RWPE1 (cell line): ENCODE measurements around the gene CBX8.
"Not testable (repeated sequence)": the region's sequence is repeated elsewhere in the genome, so short reads cannot be mapped to it uniquely, and the experiment has no call there.

Experiments
- CTCF ChIA-PET: fragments of 350-600 bp; sonication (Branson Sonifier 250); formaldehyde crosslinking; extraction: SDS; loops from one replicate; lab custom pipeline; 2021; lab: Yijun Ruan, JAX
- POLR2A ChIA-PET: fragments of 400-600 bp; formaldehyde crosslinking; extraction: SDS; loops from one replicate; lab custom pipeline; 2020; ENCODE audit warnings: antibody characterized with exemption; ENCODE audit not compliant: low non-redundant PET; lab: Yijun Ruan, JAX
- DNase-seq: peaks from one replicate; pipeline ENCODE4 v3.0.0; 2012; ENCODE audit warnings: low spot score
- H3K27ac ChIP-seq: fragments of 450-650 bp; 2 replicates; pipeline ENCODE4 v1.5.1; 2017
- CTCF ChIP-seq: fragments of 450-650 bp; conservative IDR thresholded peaks from 2 replicates; pipeline ENCODE4 v1.5.1; 2017; ENCODE audit warnings: low read depth, mild to moderate bottlenecking

Gene CBX8

GRCh38 chr17:79758271-79758670 lies 38.6 kb downstream of the CBX8 start:
- ChIA-PET POLR2A (no interaction called here), CTCF (interaction anchor here (0.6 to 1.1 kb wide), 3 partner anchors 12 to 242 kb away, joined by 3 to 5 read pairs (median 3); no protein-coding TSS in a partner anchor)
- no peak for DNase-seq
- H3K27ac ChIP-seq, result no peak overlapping the region
- TF ChIP-seq CTCF, result no peak

DNA sequence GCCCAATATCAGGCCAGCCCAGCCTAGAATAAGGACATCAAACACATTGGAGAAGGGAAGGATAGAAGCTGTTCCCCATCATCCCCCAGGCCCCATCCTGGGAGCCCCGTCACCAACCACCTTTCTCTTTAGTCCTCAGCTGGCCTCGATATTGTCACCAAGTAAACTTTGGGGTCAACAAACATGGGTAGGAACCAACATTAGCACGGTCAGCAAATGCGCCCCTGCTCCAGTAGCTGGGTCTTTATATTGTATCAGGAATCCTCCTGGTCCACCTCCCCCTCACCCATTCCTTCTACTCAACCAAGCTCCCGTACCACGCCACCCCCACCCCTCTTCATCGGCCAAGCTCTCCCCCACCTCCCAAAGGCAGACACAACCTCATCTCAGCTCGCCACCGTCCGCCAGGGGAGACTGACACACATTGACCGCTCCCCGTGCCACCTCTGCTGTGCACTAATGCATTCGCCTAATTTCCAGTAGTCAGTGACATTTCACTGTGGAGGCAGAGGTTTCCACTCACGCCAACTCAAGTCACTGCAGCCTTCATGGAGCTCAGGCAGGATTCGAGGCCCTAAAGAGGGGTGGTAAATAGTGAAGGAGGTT lies 39.6 kb downstream of the CBX8 start:
- ChIA-PET POLR2A (no interaction called here), CTCF (interaction anchor here (0.7 to 1.1 kb wide), 2 partner anchors 11 to 174 kb away, joined by 5 to 8 read pairs; no protein-coding TSS in a partner anchor)
- H3K27ac ChIP-seq, result no peak overlapping the region
- no peak for TF ChIP-seq CTCF
- DNase-seq, result no peak

DNA sequence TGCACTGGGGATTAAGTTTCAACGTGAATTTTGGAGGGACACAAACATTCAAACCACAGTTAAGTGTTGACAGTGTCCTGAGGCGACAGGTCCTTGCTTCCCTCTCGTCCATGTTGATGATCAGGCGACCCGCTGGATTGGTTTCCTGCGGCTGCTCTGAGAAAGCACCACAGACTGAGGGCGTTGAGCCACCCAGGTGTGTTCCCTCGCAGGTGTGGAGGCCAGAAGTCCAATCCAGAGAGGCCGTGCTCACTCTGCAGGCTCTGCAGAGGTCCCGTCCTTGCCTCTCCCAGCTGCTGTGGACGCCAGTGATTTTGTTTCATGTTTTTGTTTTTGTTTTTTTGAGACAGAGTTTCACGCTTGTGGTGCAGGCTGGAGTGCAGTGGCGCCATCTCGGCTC lies 41.3 kb downstream of the CBX8 start:
- CTCF ChIA-PET, result interaction anchor here (0.5 kb wide), 1 partner anchor 34 kb away, joined by 3 read pairs; no protein-coding TSS in a partner anchor
- no peak for TF ChIP-seq CTCF

GRCh38 chr17:79754903-79755302 lies 42.0 kb downstream of the CBX8 start:
- DNase-seq, POLR2A ChIA-PET, H3K27ac ChIP-seq: not testable (repeated sequence)
- CTCF ChIA-PET, result interaction anchor here (0.6 kb wide), 1 partner anchor 785 kb away, joined by 3 read pairs; no protein-coding TSS in a partner anchor

More for the DNA sequence above, 41.3 kb downstream of the CBX8 start:
- H3K27ac ChIP-seq, result no peak overlapping the region
- POLR2A ChIA-PET, result no interaction called here
- no peak for DNase-seq

DNA sequence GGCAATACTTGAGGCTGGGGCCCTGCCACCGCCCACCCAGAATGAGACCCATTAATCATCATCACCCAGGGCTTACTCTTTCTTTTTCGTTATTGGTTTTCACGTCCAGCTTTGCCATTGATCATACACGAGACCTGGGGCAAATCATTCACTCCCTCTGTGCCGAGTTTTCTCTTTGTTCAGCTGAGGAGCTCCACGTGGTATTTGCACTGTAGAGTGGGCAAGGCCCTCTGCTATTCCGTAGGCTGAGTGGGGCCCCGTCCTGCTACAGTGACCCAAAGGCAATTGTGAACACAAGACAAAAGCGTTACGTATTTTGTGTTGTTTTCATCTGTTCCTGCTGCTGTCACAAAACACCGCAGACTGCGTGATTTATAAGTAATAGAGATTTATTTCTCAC lies 42.5 kb downstream of the CBX8 start:
- ChIA-PET POLR2A (no interaction called here), CTCF (no interaction called here)
- no peak overlapping the region for H3K27ac ChIP-seq
- DNase-seq, result no peak
- TF ChIP-seq CTCF, result no peak

DNA sequence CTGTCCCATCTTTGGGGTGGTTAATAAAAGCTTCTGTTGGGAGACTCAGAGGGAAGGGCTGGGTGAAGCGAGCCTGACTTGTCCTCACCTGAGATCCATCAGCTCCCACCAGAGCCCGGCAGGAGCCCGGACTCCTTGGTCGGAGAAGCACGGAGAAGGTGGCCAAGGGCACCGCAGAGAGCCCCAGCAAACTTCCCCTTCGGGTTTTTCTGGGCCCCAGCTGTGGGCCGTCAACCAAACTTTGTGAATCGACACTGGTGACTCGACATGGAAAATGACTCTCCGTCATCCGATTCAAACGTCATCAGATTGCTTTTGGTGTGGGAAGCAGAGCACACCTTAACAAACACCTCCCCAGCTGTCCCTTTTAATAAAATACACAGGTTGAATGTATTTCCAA lies 44.7 kb downstream of the CBX8 start:
- ChIA-PET POLR2A (no interaction called here), CTCF (interaction anchor here (0.9 kb wide), 1 partner anchor 10 kb away, joined by 7 read pairs; no protein-coding TSS in a partner anchor)
- DNase-seq, result no peak
- no peak overlapping the region for H3K27ac ChIP-seq
- TF ChIP-seq CTCF, result no peak
